Hematopoietic multipotent progenitor cell treated with erythropoietin and hydrocortisone succinate and interleukin-3 and kit ligand, for 8 days (in vitro differentiated cells): ENCODE measurements around the gene LCE1A.

Experiments
- DNase-seq: peaks from one replicate; pipeline ENCODE4 v3.0.0-alpha.2; 2015

LCE1A gene

GRCh38 chr1:152870831-152871730 is 43.8 kb downstream of the LCE1A start:
- peak; percentile 49 for DNase-seq

GRCh38 chr1:152871731-152872126 is 44.5 kb downstream of the LCE1A start:
- no peak for DNase-seq

- no peak for DNase-seq
Measured at GRCh38 chr1:152873495-152873894, 46.2 kb downstream of the LCE1A start.

GRCh38 chr1:152876827-152877226 is 49.6 kb downstream of the LCE1A start:
- DNase-seq: no peak
